HS-27A (cell line): ENCODE results near the gene PDE9A.
"Not testable (repeated sequence)": the region's sequence is repeated elsewhere in the genome, so short reads cannot be mapped to it uniquely, and the experiment has no call there.

Experiments
- DNase-seq: peaks from one replicate; pipeline ENCODE4 v3.0.0-alpha.2; 2012; ENCODE audit warnings: low read depth, missing footprints

Gene PDE9A

DNA sequence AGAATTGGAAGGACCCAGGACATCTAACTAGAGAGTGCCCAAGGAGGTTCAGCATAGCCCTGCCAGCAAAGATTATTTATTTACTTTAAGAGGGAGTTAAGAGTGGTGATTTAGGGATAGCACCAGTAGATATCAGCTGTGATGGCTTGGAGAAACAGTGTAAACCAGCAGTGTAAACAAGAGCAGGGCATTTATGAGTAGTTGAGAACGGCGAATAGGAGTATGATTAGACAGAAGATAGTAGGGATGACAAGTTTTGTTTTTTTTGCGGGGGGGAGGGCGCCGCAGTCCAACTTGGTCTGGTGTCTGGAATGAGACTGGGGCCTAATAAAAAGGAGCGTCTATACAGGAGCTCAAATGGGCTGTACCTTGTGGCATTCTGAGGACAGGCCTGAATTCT lies 148.2 kb downstream of the PDE9A start:
- DNase-seq = not testable (repeated sequence)

DNA sequence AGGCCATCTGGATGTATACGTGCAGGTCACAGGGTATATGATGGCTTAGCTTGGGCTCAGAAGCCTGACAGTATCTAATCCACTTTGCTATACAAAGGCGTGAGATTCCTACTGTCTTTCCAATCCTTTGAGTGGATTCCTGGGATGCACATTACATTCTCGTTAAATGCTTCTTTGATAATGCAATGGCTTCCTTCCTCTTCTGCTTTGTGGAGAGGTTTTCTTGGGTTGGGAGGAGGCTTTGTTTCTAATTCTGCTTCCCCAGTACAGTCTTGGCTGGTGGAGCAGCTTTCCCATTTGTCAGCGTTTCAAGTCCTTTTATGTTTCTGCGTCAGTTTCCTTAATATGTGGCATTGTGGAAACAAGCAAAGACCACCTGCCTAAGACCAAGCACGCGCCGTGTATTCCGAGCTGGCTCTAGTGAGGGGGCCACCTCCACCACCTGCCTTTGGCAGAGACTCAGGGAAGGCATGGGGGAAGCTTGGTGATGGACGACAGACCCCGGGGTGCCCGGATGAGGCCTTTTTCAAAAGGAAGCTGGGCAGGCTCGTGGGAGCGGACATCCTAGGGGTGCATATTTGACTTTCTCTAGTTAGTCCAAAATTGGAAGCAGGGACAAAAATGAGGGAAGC lies 153.2 kb downstream of the PDE9A start:
- no peak for DNase-seq

DNA sequence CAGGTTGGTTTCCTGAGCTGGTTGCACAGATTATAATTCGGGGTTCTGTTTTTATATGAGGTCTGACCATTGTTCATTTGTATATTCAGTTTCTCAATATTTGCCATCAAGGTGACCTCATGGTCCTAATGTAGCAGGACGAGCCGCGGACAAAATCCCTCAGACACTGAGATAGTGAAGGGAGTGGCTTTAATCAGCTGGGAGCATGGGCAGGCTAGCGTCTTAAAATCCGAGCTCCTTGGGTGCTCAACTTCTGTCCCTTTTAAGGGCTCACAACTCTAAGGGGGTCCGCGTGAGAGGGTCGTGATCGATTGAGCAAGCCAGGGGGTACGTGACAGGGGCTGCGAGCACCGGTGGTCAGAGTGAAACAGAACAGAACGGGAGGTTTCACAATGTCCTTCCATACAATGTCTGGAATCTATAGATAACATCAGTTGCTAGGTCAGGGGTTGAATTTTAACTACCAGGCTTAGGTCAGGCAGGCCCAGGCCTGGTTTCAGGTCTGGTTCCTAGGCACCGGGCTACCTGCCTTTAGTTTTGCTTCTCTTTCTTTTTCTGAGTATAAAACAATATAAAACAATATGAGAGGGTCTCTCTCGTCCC lies 154.0 kb downstream of the PDE9A start:
- not testable (repeated sequence) for DNase-seq

- DNase-seq = no peak
Observed at GRCh38 chr21:42807938-42808613, 154.7 kb downstream of the PDE9A start.

DNA sequence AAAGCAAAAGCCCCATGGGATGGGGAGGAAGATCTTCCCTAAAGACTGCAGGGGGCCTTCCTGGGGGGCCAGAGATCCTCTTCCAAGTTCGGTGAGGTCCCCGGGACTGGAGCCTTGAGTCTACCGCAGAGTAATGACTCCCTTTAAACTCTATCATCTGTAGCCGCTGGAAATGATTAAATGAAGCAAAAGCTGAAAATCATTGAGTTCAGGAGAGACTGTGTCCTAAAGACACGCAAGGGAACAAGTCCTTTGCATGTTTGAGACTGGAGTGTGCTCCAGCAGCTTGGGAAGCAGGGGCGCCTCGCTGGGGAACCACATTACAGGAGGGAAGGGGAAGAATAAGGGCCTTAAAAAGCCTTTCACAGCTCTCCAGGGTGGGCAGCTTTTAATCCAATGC lies 155.8 kb downstream of the PDE9A start:
- no peak for DNase-seq

DNA sequence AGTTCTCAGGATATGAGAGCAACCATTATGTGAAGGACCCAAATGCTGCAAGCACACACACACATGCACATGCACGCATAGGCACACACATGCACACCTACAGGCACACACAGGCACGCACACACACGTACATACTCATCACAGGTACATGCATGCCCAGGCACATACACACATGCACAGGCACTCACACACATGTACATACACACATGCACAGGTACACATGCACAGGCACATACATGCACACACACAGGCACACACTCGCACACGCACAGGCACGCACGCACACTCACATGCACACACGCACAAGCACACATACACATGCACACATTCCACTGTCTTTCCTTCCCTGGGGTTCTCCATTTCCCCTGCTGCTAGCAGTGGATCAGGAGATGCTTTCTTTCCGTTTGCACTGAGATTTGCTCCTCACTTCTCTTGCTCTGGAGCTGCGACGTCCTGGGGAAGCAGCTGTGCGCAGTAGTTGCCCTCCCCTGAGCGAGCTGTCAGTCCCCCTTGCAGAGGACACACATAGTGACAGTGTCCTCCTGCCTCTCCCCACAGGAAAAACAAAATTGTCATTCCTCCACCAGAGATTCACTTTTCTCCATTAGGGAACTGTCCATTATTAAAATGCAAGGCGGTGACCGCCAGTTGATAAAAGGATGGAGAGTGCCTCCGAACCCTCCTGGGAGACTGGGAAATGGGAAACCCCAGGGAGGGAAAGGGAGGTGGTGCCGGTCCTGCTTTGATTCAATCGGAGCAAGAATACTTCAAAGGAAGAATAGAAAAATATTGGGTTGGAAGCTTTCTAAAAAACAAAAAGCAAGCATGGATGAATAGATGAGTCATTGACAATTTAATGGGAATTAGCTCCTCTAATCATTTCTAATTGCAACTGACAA lies 156.4 kb downstream of the PDE9A start:
- DNase-seq = no peak

DNA sequence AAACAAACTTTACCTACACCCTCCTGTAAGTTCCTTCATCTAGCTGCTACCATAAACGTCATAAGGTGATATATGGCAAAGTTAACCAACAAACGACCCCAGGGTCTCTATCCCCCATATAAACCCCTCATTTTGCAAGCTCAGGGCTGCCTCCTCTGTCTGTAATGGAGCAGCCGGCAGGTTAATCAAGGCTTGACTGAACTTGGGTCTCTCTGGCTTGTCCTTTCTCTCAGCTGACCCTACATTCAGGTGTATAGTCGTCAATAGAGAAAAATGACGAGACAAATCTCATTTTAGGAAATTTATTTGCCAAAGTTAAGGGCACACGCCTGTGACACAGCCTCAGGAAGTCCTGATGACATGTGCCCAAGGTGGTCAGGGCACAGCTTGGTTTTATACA lies 158.5 kb downstream of the PDE9A start:
- no peak for DNase-seq

DNA sequence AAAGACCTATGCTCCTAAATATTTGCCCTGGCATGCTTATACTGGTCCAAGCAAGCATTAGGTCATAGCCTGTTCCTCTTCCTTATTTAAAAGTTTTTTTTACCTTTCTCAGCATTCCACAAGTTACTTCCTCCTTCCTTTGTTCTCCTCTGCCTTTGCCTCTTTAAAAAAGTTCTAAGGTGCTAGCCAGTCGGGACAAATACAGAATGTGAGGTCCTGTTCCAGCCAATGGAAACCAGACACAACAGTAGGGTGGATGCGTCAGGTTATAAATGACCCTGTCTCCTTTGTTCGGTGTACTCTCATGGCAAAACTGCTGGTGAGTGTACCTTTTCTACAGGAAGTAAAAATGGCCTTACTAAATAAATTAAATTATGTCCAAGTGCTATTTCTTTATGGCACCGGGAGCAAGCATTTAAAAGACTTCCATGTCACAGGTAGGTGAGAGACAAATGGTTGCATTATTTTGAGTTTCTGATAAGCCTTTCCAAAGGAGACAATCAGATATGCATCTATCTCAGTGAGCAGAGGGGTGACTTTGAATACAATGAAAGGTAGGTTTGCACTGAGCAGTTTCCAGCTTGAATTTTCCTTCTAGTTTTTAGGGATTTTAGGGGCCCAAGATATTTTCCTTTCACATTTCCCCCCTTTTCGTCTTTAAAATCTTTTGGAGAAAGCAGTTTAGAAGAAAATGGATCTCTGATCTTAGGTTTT lies 159.3 kb downstream of the PDE9A start:
- not testable (repeated sequence) for DNase-seq

DNA sequence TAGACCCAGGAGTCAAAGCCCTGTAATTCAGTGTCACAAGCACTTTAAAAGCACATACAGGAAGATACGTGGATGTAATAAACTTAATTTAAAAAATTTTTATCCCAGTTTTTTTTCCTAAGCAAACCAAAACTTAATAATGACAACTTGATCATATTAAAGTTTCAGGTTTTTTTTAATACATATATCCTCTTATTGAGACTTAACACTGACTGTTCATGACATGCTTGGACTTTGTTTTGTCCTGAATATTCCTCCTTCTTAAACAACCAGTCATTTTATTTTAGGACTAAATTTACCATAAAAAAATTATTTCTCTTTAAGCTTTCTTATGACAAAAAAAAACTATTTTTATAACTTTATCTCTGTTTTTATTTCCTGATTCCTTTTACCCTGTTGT lies 161.8 kb downstream of the PDE9A start:
- no peak for DNase-seq

DNA sequence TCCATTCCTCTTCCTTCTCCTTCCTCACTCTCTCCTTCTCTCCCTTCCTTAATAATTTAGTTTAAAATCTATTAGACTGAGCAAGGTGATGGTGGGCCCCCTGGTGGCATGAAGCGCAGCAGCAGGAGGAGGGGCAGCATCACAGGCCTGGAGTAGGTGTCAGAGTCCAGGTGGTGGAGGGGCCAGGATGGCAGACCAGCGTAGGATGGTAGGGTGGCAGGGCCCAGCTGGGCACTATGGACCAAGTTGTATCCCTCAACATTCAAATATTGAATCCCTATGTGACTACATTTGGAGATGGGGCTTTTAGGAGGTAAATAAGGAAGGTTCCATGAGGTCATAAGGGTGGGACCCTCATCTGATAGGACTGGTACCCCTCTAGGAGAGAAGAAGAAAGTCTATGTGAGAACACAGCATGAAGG lies 164.9 kb downstream of the PDE9A start:
- DNase-seq = no peak

DNA sequence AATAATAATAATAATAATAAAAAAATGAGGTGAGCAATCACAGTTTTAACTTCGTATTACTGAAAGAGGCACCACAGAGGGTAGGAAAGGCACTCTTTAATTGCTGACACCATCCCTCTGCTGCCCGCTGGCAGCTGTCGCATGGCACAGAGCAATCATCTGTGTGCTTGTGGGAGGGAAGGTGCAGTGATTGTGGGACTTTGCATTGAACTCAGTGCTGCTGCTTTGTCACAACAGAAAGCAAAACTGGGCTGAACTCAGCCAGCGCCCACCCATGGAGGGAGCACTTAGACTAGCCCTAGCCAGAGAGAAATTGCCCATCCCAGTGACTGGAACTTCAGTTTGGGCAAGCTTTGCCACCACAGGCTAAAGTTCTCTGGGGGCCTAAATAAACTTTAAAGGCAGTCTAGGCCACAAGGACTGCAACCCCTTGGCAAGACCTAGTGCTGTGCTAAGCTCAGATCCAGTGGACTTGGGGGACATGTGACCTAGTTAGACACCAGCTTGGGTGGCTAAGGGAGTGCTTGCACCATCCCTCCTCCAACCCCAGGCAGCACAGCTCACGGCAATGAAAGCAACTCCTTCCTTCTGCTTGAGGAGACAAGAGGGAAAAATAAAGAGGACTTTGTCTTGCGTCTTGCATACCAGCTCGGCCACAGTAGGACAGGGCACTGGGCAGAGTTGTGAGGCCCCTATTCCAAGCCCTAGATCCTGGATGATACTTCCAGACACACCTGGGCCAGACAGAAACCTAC lies 166.6 kb downstream of the PDE9A start:
- DNase-seq = no peak

DNA sequence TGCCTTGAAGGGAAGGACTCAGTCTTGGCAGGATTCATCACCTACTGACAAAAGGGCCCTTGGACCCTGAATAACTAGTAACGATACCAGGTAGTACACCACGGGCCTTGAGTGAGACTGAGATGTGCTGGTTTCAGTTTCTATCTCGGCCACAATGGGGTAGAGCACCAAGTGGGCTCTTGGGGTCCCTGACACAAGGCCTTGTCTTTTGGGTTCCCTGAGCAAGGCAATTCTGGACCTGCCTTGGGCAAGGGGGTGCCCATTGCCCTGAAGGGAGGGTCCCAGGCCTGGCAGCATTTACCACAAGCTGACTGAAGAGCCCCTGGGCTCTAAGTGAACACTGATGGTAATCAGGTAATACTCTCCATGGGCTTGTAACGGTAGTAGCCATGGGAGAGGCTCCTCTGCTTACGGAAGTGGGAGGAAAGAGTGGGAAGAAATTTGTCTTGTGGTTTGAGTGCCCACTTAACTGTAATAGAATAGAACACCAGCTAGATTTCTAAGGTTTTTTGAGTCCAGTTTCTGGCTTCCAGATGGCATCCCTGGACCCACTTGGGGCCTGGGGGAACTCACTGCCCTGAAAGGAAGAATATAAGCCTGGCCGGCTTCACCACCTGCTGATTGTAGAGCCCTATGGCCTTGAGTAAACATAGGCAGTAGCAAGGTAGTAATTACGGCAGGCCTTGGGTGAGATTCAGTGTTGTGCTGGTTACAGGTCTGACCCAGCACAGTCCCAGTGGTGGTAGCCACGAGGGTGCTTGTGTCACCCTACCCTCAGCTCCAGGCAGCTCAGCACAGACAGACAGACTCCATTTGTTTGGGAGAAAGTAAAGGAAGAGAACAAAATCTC lies 167.4 kb downstream of the PDE9A start:
- DNase-seq = no peak
